ENCODE results near the gene ZBTB8OS.

The ZBTB8OS gene

DNA sequence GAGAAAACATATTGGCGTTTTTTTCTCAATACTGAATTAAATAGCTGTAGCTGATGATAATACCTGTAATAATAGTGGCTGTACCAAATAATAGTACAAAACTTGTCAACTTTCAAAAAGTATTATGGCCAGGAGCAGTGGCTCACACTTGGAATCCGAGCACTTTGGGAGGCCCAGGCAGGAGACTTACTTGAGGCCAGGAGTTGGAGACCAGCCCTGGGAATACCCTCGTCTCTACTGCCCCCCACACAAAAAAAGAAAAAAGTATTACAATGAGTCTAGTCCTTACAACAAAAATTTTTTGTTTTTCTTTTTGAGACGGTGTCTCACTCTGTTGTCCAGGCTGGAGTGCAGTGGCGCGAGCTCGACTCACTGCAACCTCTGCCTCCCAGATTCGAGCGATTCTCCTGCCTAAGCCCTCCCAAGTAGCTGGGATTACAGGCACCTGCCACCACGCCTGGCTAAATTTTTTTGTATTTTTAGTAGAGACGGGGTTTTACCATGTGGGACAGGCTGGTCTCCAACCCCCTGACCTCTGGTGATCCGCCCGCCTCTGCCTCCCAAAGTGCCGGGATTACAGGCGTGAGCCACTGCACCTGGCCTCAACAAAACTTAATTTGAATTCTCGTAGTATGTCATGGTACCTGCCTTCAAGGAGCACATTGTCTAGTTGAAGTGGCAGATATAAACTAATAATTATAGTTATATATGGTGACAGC is 2.1 kb upstream of the ZBTB8OS start:
- Histone ChIP-seq H3K9ac (peak overlapping the region; percentile 94), H2AFZ (ENCODE audit: low read depth) (no peak overlapping the region), H3K4me1 (ENCODE audit: low read depth, poor library complexity, severe bottlenecking) (peaks cover 47% of the 10 kb centered on the region), H3K27ac (peak overlapping the region; percentile 96), H3K4me2 (peak overlapping the region; percentile 100), H3K79me2 (ENCODE audit: insufficient read depth, low read depth) (peaks cover 89% of the 10 kb centered on the region), H3K36me3 (ENCODE audit: insufficient read depth) (peaks cover 25% of the 10 kb centered on the region), H4K20me1 (ENCODE audit: insufficient read depth) (no peaks in the 10 kb centered on the region; the same call in 1 of the 2 replicates), H3K4me3 (IDR thresholded peaks at IDR 0.05; ENCODE audit: insufficient read depth, low read depth, low read length) (peak overlapping the region; percentile 81), H3K27me3 (ENCODE audit: insufficient read depth, low read depth) (no peaks in the 10 kb centered on the region)
- TF ChIP-seq, protein P1, sequence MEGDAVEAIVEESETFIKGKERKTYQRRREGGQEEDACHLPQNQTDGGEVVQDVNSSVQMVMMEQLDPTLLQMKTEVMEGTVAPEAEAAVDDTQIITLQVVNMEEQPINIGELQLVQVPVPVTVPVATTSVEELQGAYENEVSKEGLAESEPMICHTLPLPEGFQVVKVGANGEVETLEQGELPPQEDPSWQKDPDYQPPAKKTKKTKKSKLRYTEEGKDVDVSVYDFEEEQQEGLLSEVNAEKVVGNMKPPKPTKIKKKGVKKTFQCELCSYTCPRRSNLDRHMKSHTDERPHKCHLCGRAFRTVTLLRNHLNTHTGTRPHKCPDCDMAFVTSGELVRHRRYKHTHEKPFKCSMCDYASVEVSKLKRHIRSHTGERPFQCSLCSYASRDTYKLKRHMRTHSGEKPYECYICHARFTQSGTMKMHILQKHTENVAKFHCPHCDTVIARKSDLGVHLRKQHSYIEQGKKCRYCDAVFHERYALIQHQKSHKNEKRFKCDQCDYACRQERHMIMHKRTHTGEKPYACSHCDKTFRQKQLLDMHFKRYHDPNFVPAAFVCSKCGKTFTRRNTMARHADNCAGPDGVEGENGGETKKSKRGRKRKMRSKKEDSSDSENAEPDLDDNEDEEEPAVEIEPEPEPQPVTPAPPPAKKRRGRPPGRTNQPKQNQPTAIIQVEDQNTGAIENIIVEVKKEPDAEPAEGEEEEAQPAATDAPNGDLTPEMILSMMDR (conservative IDR thresholded peaks at IDR 0.05; ENCODE audit: low read depth, low read length), result no peak

DNA sequence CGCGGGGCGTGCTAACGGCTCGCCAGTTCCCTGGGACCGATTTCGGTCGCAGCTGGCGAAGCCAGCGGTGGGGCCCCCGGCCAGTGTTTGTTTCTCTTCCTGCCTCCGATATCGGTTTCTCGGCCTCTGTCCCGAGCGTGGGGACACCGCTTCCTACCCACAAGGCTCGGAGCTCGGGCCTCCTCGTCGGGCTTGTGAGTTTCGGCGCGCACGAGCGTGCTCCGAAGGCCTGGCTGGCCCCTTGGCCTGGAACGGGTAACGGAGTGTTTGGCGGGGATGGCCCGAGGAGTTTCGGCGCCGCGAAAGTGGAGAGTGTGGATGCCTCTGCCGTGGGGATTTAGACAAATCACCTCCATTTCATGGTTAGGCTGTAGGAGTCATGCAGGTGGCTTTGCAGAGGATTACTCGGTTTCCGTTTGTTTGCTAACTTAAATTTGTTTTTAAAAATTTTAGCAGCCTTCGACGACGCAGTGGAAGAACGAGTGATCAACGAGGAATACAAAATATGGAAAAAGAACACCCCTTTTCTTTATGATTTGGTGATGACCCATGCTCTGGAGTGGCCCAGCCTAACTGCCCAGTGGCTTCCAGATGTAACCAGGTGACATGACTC is 1.2 kb upstream of the ZBTB8OS start:
- Histone ChIP-seq H3K79me2 (ENCODE audit: insufficient read depth, low read depth) (peaks cover 88% of the 10 kb centered on the region), H3K4me1 (ENCODE audit: low read depth, poor library complexity, severe bottlenecking) (peaks cover 47% of the 10 kb centered on the region), H3K9ac (peak overlapping the region; percentile 94), H3K4me3 (IDR thresholded peaks at IDR 0.05; ENCODE audit: insufficient read depth, low read depth, low read length) (peak overlapping the region; percentile 81), H2AFZ (ENCODE audit: low read depth) (0 out of 2 replicates have a peak overlapping the region, but pooled peaks have one; percentile 7), H3K36me3 (ENCODE audit: insufficient read depth) (peaks cover 20% of the 10 kb centered on the region), H3K27ac (peak overlapping the region; percentile 96), H4K20me1 (ENCODE audit: insufficient read depth) (no peaks in the 10 kb centered on the region; the same call in 1 of the 2 replicates), H3K27me3 (ENCODE audit: insufficient read depth, low read depth) (no peaks in the 10 kb centered on the region), H3K4me2 (peak overlapping the region; percentile 100)
- TF ChIP-seq, protein P1 (conservative IDR thresholded peaks at IDR 0.05; ENCODE audit: low read depth, low read length), result no peak

DNA sequence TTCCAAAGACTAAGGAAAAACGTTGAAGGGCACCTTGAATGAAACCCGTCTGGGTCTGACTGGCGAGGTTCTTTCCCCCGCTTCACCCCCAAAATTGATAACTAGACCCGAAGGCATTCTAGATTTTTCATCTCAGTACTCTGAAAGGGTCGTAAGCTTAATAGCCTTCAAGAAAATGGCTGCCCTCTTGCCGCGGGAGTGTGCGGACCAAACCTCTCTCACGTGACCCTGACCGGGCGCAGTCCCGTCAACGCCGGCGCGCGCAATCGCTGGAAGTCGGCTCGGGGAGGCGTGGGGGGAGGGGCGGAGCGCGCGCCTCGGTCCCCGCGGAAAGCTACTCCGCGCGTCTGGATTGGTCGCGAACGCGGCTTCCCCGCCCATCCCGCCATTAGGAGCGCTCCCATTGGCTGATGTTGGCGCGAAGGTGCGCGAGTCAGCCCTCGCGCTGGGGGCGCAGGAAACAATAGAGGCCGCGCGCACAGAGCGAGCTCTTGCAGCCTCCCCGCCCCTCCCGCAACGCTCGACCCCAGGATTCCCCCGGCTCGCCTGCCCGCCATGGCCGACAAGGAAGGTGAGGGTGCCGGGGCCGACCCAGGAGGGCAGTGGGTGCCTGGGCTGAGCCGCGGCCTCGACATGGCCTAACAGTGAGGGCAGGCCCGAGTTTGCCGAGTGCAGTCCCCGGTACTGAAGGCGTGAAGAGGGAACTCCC is 556 bp upstream of the ZBTB8OS start, which contains the start of gene RBBP4:
Gene RBBP4, plus strand, starts transcription at position 457 of the 709 bp plus-strand sequence. Its CDS starts 99 bp downstream, at position 556.
- no peaks in the 10 kb centered on the region for H3K27me3 ChIP-seq (ENCODE audit: insufficient read depth, low read depth)
- no peaks in the 10 kb centered on the region; the same call in 1 of the 2 replicates for H4K20me1 ChIP-seq (ENCODE audit: insufficient read depth)
- H3K27ac ChIP-seq, result peak within 1 kb of the TSS; percentile 96
- peak within 1 kb of the TSS; percentile 81 for H3K4me3 ChIP-seq (IDR thresholded peaks at IDR 0.05; ENCODE audit: insufficient read depth, low read depth, low read length)
- TF ChIP-seq, protein P1 (conservative IDR thresholded peaks at IDR 0.05; ENCODE audit: low read depth, low read length), result no peak
- H3K36me3 ChIP-seq (ENCODE audit: insufficient read depth), result peaks cover 19% of the 10 kb centered on the region
- H2AFZ ChIP-seq (ENCODE audit: low read depth), result peak within 1 kb of the TSS; percentile 56
- peak within 1 kb of the TSS; percentile 94 for H3K9ac ChIP-seq
- H3K79me2 ChIP-seq (ENCODE audit: insufficient read depth, low read depth), result peaks cover 86% of the 10 kb centered on the region
- H3K4me2 ChIP-seq, result peak within 1 kb of the TSS; percentile 100
- H3K4me1 ChIP-seq (ENCODE audit: low read depth, poor library complexity, severe bottlenecking), result peaks cover 47% of the 10 kb centered on the region

DNA sequence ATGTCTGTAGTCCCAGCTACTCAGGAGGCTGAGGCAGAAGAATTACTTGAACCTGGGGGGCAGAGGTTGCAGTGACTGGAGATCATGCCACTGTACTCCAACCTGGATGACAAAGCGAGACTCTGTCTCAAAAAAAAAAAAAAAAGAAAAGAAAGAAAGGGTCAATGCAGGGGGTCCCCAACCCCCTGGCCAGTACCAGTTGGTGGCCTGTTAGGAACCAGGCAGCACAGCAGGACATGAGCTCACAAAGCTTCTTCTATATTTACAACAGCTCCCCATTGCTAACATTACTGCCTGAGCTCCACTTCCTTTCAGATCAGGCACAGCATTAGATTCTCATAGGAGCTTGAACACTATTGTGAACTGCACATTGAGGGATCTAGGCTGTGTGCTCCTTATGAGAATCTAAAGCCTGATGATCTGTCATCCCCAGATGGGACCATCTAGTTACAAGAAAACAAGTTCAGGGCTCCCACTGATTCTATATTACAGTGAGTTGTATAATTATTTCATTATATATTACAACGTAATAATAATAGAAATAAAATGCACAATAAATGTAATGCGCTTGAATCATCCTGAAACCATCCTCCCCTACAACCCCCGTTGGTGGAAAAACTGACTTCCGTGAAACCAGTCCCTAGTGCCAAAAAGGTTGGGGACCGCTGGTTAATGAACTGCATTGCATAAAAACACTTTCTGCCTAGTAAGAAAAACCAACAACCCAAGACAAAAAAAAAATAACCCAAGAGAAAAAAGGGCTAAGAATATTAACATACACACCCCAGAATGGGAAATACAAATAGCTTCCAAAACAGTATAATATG is 2.8 kb downstream of the ZBTB8OS start:
- Histone ChIP-seq H2AFZ (ENCODE audit: low read depth) (no peak overlapping the region), H3K4me1 (ENCODE audit: low read depth, poor library complexity, severe bottlenecking) (peaks cover 20% of the 10 kb centered on the region), H3K9ac (no peak overlapping the region), H4K20me1 (ENCODE audit: insufficient read depth) (no peaks in the 10 kb centered on the region; the same call in 1 of the 2 replicates), H3K27me3 (ENCODE audit: insufficient read depth, low read depth) (no peaks in the 10 kb centered on the region), H3K4me2 (0 out of 2 replicates have a peak overlapping the region, but pooled peaks have one; percentile 17), H3K36me3 (ENCODE audit: insufficient read depth) (peaks cover 5% of the 10 kb centered on the region; the same call in 1 of the 2 replicates), H3K4me3 (IDR thresholded peaks at IDR 0.05; ENCODE audit: insufficient read depth, low read depth, low read length) (no peak overlapping the region), H3K27ac (no peak overlapping the region), H3K79me2 (ENCODE audit: insufficient read depth, low read depth) (peaks cover 85% of the 10 kb centered on the region)
- TF ChIP-seq, protein P1 (conservative IDR thresholded peaks at IDR 0.05; ENCODE audit: low read depth, low read length), result no peak
